Nephron (organoid): Measurements from ENCODE around the gene PARL.

ENCODE experiments used
- H3K27ac Mint-ChIP-seq, 3 experiments: 2 replicates each; pipeline ENCODE4 v1.8.0; 2020; ENCODE audit warnings: mixed read lengths in 3 of 3, mild to moderate bottlenecking in 2 of 3, moderate library complexity in 1 of 3
- H3K27me3 Mint-ChIP-seq: 2 replicates; pipeline ENCODE4 v1.8.0; 2021; ENCODE audit warnings: low read depth, mild to moderate bottlenecking, moderate library complexity, mixed read lengths
- H3K36me3 Mint-ChIP-seq: 2 replicates; pipeline ENCODE4 v1.8.0; 2020; ENCODE audit warnings: low read depth, mixed read lengths
- H3K4me1 Mint-ChIP-seq: 2 replicates; pipeline ENCODE4 v1.8.0; 2020; ENCODE audit warnings: mixed read lengths
- H3K4me3 Mint-ChIP-seq, 3 experiments: 2 replicates each; pipeline ENCODE4 v1.8.0; 2020; ENCODE audit warnings: mild to moderate bottlenecking in 3 of 3, mixed read lengths in 3 of 3, moderate library complexity in 2 of 3
- H3K9me3 Mint-ChIP-seq: 2 replicates; pipeline ENCODE4 v1.8.0; 2020; ENCODE audit warnings: mixed read lengths
- TF ChIP-seq, protein P1 (sequence below), 3 experiments: fragments of 200-600 bp; sonication (generic); IDR thresholded peaks; one replicate each; pipeline ENCODE4 v1.5.0; 2021; ENCODE audit warnings: antibody characterized with exemption in 3 of 3; ENCODE audit not compliant: unreplicated experiment in 3 of 3

PARL gene, protein sequence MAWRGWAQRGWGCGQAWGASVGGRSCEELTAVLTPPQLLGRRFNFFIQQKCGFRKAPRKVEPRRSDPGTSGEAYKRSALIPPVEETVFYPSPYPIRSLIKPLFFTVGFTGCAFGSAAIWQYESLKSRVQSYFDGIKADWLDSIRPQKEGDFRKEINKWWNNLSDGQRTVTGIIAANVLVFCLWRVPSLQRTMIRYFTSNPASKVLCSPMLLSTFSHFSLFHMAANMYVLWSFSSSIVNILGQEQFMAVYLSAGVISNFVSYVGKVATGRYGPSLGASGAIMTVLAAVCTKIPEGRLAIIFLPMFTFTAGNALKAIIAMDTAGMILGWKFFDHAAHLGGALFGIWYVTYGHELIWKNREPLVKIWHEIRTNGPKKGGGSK

DNA sequence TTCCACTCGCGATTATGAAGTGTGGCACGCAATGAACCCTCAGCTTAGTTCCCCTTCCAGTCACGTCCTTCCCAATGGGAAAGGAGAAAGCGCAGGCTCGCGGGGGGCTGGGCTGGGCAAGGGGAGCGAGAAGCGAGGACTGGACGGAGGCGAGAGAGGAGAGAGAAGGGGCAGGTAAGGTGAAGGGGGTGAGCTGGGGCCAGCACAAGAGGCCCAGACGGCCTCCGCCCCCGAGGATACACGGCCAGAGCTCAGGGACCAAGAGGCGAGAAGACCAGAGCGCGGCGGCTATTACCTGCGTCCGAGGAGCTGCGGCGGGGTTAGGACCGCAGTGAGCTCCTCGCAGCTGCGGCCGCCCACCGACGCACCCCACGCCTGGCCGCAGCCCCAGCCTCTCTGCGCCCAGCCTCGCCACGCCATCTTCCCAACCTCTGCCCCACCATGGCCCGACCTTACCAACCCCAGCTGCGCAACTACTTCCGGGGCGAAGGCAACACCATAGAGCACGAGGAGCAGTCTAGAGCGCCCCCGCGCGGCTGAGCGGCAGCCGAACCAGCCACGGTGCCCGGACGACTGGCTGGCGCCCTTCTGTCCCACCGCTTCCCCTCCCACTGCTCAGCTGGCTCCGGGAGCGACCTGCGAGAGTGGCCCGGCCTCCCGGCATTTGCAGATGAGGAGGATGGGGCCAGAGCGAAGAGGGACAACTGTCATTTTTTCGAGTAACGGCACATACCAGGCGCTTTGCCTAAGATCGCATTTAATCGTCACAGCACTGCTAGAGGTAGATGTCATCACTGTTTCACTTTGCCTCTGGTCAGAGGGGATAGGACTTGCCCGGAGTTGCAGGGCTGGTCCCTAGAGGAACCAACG, at the start of gene PARL:
PARL (minus strand) TSS at position 454 of the 870 bp plus-strand sequence; CDS start at position 420, 34 bp downstream.
- Mint-ChIP-seq H3K4me3 (peak within 1 kb of the TSS; percentile 97 to 100 (median 98)), H3K27ac (peak within 1 kb of the TSS; percentile 89 to 91 (median 90)), H3K4me1 (peaks cover 33% of the 10 kb centered on the region), H3K9me3 (no peaks in the 10 kb centered on the region), H3K36me3 (no peaks in the 10 kb centered on the region), H3K27me3 (peaks cover 12% of the 10 kb centered on the region)
- TF ChIP-seq, protein P1, sequence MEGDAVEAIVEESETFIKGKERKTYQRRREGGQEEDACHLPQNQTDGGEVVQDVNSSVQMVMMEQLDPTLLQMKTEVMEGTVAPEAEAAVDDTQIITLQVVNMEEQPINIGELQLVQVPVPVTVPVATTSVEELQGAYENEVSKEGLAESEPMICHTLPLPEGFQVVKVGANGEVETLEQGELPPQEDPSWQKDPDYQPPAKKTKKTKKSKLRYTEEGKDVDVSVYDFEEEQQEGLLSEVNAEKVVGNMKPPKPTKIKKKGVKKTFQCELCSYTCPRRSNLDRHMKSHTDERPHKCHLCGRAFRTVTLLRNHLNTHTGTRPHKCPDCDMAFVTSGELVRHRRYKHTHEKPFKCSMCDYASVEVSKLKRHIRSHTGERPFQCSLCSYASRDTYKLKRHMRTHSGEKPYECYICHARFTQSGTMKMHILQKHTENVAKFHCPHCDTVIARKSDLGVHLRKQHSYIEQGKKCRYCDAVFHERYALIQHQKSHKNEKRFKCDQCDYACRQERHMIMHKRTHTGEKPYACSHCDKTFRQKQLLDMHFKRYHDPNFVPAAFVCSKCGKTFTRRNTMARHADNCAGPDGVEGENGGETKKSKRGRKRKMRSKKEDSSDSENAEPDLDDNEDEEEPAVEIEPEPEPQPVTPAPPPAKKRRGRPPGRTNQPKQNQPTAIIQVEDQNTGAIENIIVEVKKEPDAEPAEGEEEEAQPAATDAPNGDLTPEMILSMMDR (IDR thresholded peaks at IDR 0.05; ENCODE audit: unreplicated experiment in 3 of 3): peak; percentile 95 to 98 (median 96)

DNA sequence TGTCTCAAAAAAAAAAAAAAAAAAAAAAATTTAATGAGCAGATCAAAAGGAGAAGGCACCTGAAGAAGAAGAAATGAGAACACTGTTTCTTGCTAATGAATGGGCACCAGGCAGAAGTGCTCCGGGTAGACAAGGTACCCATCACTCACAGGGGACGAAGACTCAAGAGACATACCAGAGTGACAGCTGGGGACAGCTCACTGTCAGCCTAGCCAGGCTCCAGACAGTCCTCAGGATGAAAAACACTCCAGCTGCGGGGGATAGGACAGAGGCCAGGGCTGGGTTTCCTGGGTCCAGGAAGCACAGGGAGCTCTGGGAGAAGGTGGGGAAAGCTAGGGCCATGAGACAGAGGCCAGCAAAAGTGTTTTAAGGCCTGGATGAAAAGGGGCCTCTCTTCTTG, 48.5 kb upstream of the PARL start:
- H3K27me3 Mint-ChIP-seq: no peaks in the 10 kb centered on the region
- no peak overlapping the region for H3K4me3 Mint-ChIP-seq
- peaks cover 51% of the 10 kb centered on the region for H3K36me3 Mint-ChIP-seq
- H3K9me3 Mint-ChIP-seq: no peaks in the 10 kb centered on the region
- H3K4me1 Mint-ChIP-seq: no peaks in the 10 kb centered on the region
- TF ChIP-seq, protein P1 (IDR thresholded peaks at IDR 0.05; ENCODE audit: unreplicated experiment in 3 of 3): no peak
- H3K27ac Mint-ChIP-seq: no peak overlapping the region

DNA sequence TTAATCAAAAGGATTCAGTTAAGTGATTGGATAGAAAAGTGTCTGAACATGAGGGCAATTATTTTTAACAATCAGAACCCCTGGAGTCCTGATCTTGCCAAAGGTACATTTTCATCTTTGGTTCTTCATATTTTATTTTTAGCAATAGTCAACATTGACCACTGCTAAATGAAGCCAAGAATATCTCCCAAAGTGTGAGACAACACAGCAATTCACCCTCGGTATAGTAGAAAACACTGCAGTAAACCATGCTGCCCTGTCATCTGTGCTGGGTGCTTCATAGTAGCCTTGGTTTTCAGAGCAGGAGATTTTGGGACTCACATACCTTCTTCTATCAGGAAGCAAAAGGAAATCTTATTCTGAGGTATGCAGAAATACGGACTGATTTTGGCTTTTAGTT, 47.2 kb upstream of the PARL start:
- Mint-ChIP-seq H3K27me3 (no peaks in the 10 kb centered on the region), H3K9me3 (no peaks in the 10 kb centered on the region), H3K36me3 (peaks cover 45% of the 10 kb centered on the region), H3K4me3 (no peak overlapping the region), H3K27ac (no peak overlapping the region), H3K4me1 (no peaks in the 10 kb centered on the region)
- TF ChIP-seq, protein P1 (IDR thresholded peaks at IDR 0.05; ENCODE audit: unreplicated experiment in 3 of 3): no peak

DNA sequence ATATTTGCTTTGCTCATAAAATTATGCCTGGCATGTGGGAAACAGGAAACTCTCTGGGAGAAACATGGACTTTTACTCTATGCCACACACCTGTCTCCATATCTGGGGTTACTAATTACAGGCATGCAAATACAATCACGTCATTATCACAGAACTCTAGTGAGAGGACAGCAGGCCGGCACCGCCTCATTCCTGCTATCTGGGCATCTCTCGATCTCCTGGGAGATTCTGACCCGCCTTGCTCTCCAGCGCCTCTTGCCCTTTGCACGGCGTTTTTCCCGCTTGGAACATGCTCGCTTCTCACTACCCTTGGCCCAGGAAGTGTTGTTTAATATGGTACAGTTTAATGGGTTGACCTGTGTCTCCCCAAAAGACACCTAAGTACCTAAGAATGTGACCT, 45.4 kb upstream of the PARL start:
- TF ChIP-seq, protein P1 (IDR thresholded peaks at IDR 0.05; ENCODE audit: unreplicated experiment in 3 of 3): no peak
- Mint-ChIP-seq H3K4me1 (no peaks in the 10 kb centered on the region), H3K27ac (no peak overlapping the region), H3K4me3 (no peak overlapping the region), H3K36me3 (peaks cover 38% of the 10 kb centered on the region), H3K9me3 (no peaks in the 10 kb centered on the region), H3K27me3 (no peaks in the 10 kb centered on the region)

DNA sequence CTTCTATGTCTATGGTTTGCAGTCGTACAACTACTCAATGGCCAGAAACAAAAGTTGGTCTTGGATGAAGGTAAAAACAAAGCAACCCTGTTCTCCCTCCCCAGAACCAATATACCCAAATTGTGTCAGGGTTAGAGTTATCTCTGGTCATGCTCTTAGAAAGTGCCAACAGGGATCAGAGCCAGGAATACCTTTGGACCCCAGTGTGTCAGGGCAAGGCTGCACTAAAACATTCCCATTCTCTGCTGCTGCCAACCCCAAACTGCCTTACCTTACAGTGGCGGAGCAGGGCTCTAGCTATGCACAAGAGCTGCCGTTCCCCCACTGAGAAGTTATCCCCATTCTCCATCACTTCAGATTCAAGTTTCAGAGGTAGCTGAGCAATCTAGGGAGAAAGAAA, 42.4 kb upstream of the PARL start:
- Mint-ChIP-seq H3K36me3 (peaks cover 57% of the 10 kb centered on the region), H3K27ac (no peak overlapping the region), H3K27me3 (no peaks in the 10 kb centered on the region), H3K4me1 (no peaks in the 10 kb centered on the region), H3K4me3 (no peak overlapping the region), H3K9me3 (no peaks in the 10 kb centered on the region)
- TF ChIP-seq, protein P1 (IDR thresholded peaks at IDR 0.05; ENCODE audit: unreplicated experiment in 3 of 3): no peak
